ENCODE measurements around the gene KCNK13. TPM values are rescaled to one million over a fixed set of nuclear protein-coding genes. Genes with fewer than 3 reads are reported as not detected.

KCNK13 gene
- total RNA-seq, 1 donor = not detected

- no peak for DNase-seq (ENCODE audit: low read depth)
- no peak overlapping the region for H3K4me3 ChIP-seq (ENCODE audit: low read depth, low read length)
- TF ChIP-seq CTCF (IDR thresholded peaks at IDR 0.05; ENCODE audit: insufficient read depth, low read depth, low read length) = no peak
Observed at GRCh38 chr14:90116444-90116843, 54.6 kb downstream of the KCNK13 start.

GRCh38 chr14:90118027-90118426 lies 56.2 kb downstream of the KCNK13 start:
- DNase-seq (ENCODE audit: low read depth) = no peak
- no peak for TF ChIP-seq CTCF (IDR thresholded peaks at IDR 0.05; ENCODE audit: insufficient read depth, low read depth, low read length)
- no peak overlapping the region for H3K4me3 ChIP-seq (ENCODE audit: low read depth, low read length)

DNA sequence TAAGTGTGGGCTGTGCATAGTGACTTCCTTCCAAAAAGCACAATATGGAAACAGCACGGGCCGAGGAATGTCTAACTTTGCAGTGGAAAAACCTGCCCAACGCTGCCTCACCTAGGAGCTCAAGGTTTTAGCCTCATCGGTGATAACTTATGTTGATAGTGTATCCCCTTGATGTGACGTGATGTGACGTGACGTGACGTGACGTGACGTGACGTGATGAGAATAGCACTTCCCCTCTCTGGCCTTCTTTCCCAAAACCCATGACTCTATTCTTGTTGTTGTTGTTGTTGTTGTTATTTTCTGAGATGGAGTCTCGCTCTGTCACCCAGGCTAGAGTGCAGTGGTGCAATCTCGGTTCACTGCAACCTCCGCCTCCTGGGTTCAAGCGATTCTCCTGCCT lies 64.5 kb downstream of the KCNK13 start:
- no peak for TF ChIP-seq CTCF (IDR thresholded peaks at IDR 0.05; ENCODE audit: insufficient read depth, low read depth, low read length)
- DNase-seq (ENCODE audit: low read depth) = no peak
- no peak overlapping the region for H3K4me3 ChIP-seq (ENCODE audit: low read depth, low read length)

DNA sequence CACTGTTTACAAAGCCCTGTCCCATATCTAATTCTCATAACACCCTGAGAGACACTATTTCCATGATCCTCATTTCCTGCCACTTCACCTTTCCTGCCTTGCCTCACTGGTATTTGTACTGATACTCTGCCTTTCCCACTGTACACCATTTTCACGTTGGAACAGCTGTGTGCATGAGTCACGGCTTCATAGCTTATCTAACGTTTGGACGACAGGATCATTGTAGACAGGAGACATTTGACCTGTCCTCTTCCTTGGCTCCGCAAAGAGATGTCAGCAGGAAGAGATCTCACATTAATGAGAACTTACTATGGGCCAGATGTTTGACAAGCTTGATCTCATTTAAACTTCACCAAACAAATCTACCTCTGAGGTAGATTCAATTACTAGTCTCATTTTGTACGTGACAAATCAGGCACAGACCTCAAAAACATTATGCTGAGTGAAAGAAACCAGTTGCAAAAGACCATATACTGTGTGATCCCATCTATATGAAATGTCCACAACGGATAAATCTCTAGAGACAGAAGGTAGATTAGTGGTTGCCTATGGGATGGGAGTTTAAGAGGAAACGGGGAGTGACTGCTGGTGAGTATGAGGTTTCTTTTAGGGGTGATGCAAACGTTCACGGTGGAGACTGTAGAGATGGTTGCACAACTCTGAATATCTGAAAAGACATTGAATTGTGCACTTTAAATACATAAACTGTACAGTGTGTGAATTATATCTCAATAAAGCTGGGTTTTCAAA lies 71.2 kb downstream of the KCNK13 start:
- TF ChIP-seq CTCF (IDR thresholded peaks at IDR 0.05; ENCODE audit: insufficient read depth, low read depth, low read length) = no peak
- H3K4me3 ChIP-seq (ENCODE audit: low read depth, low read length) = no peak overlapping the region
- peak; percentile 20 for DNase-seq (ENCODE audit: low read depth)

DNA sequence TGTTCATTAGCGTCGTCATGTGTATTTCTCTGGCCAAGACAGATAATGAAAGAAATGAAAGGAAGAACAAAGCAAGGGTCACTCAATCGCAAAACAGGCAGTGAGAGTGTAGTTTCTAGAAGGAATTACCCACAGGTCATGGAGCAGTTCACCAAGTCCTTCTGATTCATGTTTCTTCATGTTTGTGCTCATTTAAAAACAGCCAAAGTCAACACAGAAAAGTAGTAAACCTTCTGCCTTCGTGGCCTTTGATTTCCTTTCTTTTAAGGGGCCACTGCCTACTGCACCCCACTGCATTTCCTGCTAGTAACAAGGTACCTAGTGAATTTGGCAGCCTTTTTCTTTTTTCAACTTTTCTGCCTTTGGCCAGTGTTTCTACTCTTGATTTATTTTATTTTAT lies 75.1 kb downstream of the KCNK13 start:
- no peak for TF ChIP-seq CTCF (IDR thresholded peaks at IDR 0.05; ENCODE audit: insufficient read depth, low read depth, low read length)
- no peak overlapping the region for H3K4me3 ChIP-seq (ENCODE audit: low read depth, low read length)
- no peak for DNase-seq (ENCODE audit: low read depth)

DNA sequence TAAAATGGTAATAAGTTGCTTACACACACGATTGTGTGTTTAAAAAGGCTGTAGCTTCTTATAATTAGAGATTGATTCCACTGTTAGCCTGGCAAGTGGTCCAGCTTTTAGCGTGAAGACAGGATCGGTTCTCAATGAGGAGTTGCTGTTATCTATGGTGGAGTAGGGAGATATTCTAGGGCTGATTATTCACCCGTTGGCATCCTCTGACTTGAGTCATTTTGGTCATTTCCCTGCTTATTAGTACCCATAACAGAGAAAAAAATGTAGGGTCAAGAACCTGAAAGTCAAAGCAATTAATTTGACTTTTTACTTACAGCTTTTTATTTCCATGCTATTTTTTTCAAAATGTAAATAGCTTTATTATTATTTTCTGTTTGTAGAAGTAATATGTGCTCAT lies 76.0 kb downstream of the KCNK13 start:
- H3K4me3 ChIP-seq (ENCODE audit: low read depth, low read length) = no peak overlapping the region
- TF ChIP-seq CTCF (IDR thresholded peaks at IDR 0.05; ENCODE audit: insufficient read depth, low read depth, low read length) = no peak
- DNase-seq (ENCODE audit: low read depth) = no peak

- H3K4me3 ChIP-seq (ENCODE audit: low read depth, low read length) = no peak overlapping the region
- no peak for DNase-seq (ENCODE audit: low read depth)
- no peak for TF ChIP-seq CTCF (IDR thresholded peaks at IDR 0.05; ENCODE audit: insufficient read depth, low read depth, low read length)
Observed at GRCh38 chr14:90139199-90139598, 77.4 kb downstream of the KCNK13 start.

Measured in fibroblast of villous mesenchyme (primary cell).